H9 (cell line): ENCODE measurements around the gene VWA5A. TPM values are rescaled to one million over a fixed set of nuclear protein-coding genes. Genes with fewer than 3 reads are reported as not detected.
A peak's percentile ranks its signal among the peaks of the same experiment; 100 is the strongest.

Experiments
- DNase-seq: peaks from one replicate; pipeline ENCODE4 v3.0.0-alpha.2; 2017
- H2AFZ ChIP-seq: one replicate; pipeline ENCODE4 v1.6.1; 2013; ENCODE audit warnings: mild to moderate bottlenecking, low read length, control low read depth, moderate library complexity
- H2AK5ac ChIP-seq: 2 replicates; pipeline ENCODE4 v1.6.1; 2013; ENCODE audit warnings: low read length, control low read depth, mixed read lengths; ENCODE audit not compliant: insufficient read length
- H2BK120ac ChIP-seq: one replicate; pipeline ENCODE4 v1.6.1; 2013; ENCODE audit warnings: low read depth, mild to moderate bottlenecking, low read length, control low read depth, inconsistent platforms; ENCODE audit not compliant: poor library complexity, severe bottlenecking
- H2BK12ac ChIP-seq: 2 replicates; pipeline ENCODE4 v1.6.1; 2013; ENCODE audit warnings: low read length, control low read depth, mixed read lengths, low read depth; ENCODE audit not compliant: insufficient read length
- H2BK15ac ChIP-seq: 2 replicates; pipeline ENCODE4 v1.6.1; 2013; ENCODE audit warnings: low read depth, low read length, control low read depth
- H2BK20ac ChIP-seq: one replicate; pipeline ENCODE4 v1.6.1; 2013; ENCODE audit warnings: low read depth, mild to moderate bottlenecking, low read length, control low read depth, inconsistent platforms; ENCODE audit not compliant: poor library complexity, severe bottlenecking
- H2BK5ac ChIP-seq: 2 replicates; pipeline ENCODE4 v1.6.1; 2013; ENCODE audit warnings: low read length, control low read depth, mixed read lengths; ENCODE audit not compliant: insufficient read length
- H3K14ac ChIP-seq: 2 replicates; pipeline ENCODE4 v1.6.1; 2013; ENCODE audit warnings: low read length, control low read depth; ENCODE audit not compliant: insufficient read depth
- H3K18ac ChIP-seq: 2 replicates; pipeline ENCODE4 v1.6.1; 2013; ENCODE audit warnings: low read depth, mild to moderate bottlenecking, mixed read lengths, low read length, control low read depth; ENCODE audit not compliant: insufficient read length
- H3K23ac ChIP-seq: 2 replicates; pipeline ENCODE4 v1.6.1; 2013; ENCODE audit warnings: low read length, control low read depth, mixed read lengths, low read depth; ENCODE audit not compliant: insufficient read length
- H3K23me2 ChIP-seq: 2 replicates; pipeline ENCODE4 v1.6.1; 2013; ENCODE audit warnings: low read depth, mild to moderate bottlenecking, mixed read lengths, low read length, control low read depth; ENCODE audit not compliant: insufficient read length, poor library complexity, severe bottlenecking
- H3K27ac ChIP-seq: 2 replicates; pipeline ENCODE4 v1.5.1; 2013; ENCODE audit warnings: low read length, control low read depth, mixed read lengths, low read depth; ENCODE audit not compliant: insufficient read length
- H3K27me3 ChIP-seq: 2 replicates; pipeline ENCODE4 v1.6.1; 2013; ENCODE audit warnings: low read length, control low read depth, inconsistent platforms; ENCODE audit not compliant: insufficient read depth
- H3K4ac ChIP-seq: 2 replicates; pipeline ENCODE4 v1.6.1; 2013; ENCODE audit warnings: low read depth, mild to moderate bottlenecking, control low read depth, inconsistent platforms, low read length, moderate library complexity
- H3K4me1 ChIP-seq: 2 replicates; pipeline ENCODE4 v1.6.1; 2013; ENCODE audit warnings: low read length, control low read depth, inconsistent platforms; ENCODE audit not compliant: insufficient read depth
- H3K4me2 ChIP-seq: 2 replicates; pipeline ENCODE4 v1.6.1; 2013; ENCODE audit warnings: low read length, control low read depth, mixed read lengths; ENCODE audit not compliant: insufficient read length, insufficient read depth
- H3K56ac ChIP-seq: 2 replicates; pipeline ENCODE4 v1.6.1; 2013; ENCODE audit warnings: low read depth, mild to moderate bottlenecking, mixed read lengths, low read length, control low read depth; ENCODE audit not compliant: insufficient read length
- H3K79me1 ChIP-seq: 2 replicates; pipeline ENCODE4 v1.6.1; 2013; ENCODE audit warnings: low read depth, mild to moderate bottlenecking, moderate library complexity, low read length, control low read depth, inconsistent platforms; ENCODE audit not compliant: insufficient read depth, poor library complexity, severe bottlenecking
- H3K79me2 ChIP-seq: 2 replicates; pipeline ENCODE4 v1.6.1; 2013; ENCODE audit warnings: low read length, control low read depth, inconsistent platforms; ENCODE audit not compliant: insufficient read depth
- H3K9ac ChIP-seq: 2 replicates; pipeline ENCODE4 v1.6.1; 2013; ENCODE audit warnings: low read length, control low read depth, mixed read lengths; ENCODE audit not compliant: insufficient read length; ENCODE audit errors: extremely low read depth
- H3K9me3 ChIP-seq: one replicate; pipeline ENCODE4 v1.6.1; 2013; ENCODE audit warnings: low read depth, low read length, inconsistent platforms; ENCODE audit not compliant: control insufficient read depth
- H3T11ph ChIP-seq: one replicate; pipeline ENCODE4 v1.6.1; 2013; ENCODE audit warnings: mild to moderate bottlenecking, low read length, control low read depth, inconsistent platforms
- H4K20me1 ChIP-seq: one replicate; pipeline ENCODE4 v1.6.1; 2013; ENCODE audit not compliant: control insufficient read depth, insufficient read length, insufficient read depth
- H4K5ac ChIP-seq: 2 replicates; pipeline ENCODE4 v1.6.1; 2013; ENCODE audit warnings: low read depth, mild to moderate bottlenecking, mixed read lengths, low read length, control low read depth; ENCODE audit not compliant: insufficient read length
- H4K8ac ChIP-seq: replicated peaks from 2 replicates; pipeline ENCODE4 v1.6.1; 2013; ENCODE audit warnings: low read length, control low read depth, mixed read lengths, low read depth; ENCODE audit not compliant: insufficient read length
- H4K91ac ChIP-seq: 2 replicates; pipeline ENCODE4 v1.6.1; 2013; ENCODE audit warnings: low read depth, mild to moderate bottlenecking, moderate library complexity, mixed read lengths, low read length, control low read depth; ENCODE audit not compliant: insufficient read length
- H3K27ac Mint-ChIP-seq, 3 experiments: 2 replicates in 2 of 3; 3 replicates in 1 of 3; pipeline ENCODE4 v1.8.0; 2020 to 2021; ENCODE audit warnings: mixed read lengths in 3 of 3, mild to moderate bottlenecking in 1 of 3, moderate library complexity in 1 of 3
- H3K27me3 Mint-ChIP-seq: 2 replicates; pipeline ENCODE4 v1.8.0; 2021; ENCODE audit warnings: low read depth, mild to moderate bottlenecking, moderate library complexity, mixed read lengths
- H3K36me3 Mint-ChIP-seq, 3 experiments: 2 replicates in 2 of 3; 3 replicates in 1 of 3; pipeline ENCODE4 v1.8.0; 2020 to 2021; ENCODE audit warnings: low read depth in 3 of 3, mixed read lengths in 3 of 3; ENCODE audit not compliant: insufficient read depth in 1 of 3
- H3K4me1 Mint-ChIP-seq, 2 experiments: 2 replicates each; pipeline ENCODE4 v1.8.0; 2020; ENCODE audit warnings: mixed read lengths in 2 of 2
- H3K4me3 Mint-ChIP-seq, 2 experiments: 2 replicates in 1 of 2; 3 replicates in 1 of 2; pipeline ENCODE4 v1.8.0; 2020 to 2021; ENCODE audit warnings: mild to moderate bottlenecking in 2 of 2, mixed read lengths in 2 of 2, moderate library complexity in 1 of 2
- H3K9me3 Mint-ChIP-seq, 2 experiments: 2 replicates in 1 of 2; 3 replicates in 1 of 2; pipeline ENCODE4 v1.8.0; 2020; ENCODE audit warnings: mild to moderate bottlenecking in 2 of 2, mixed read lengths in 2 of 2, moderate library complexity in 1 of 2
- CTCF ChIP-seq: fragments of 200-600 bp; sonication (generic); conservative IDR thresholded peaks from 3 replicates; pipeline ENCODE4 v1.8.0; 2021; ENCODE audit warnings: antibody characterized with exemption, mild to moderate bottlenecking
- WGBS: extraction: QIAGEN DNeasy Blood & Tissue Kit; methylation state at CpG from one replicate; pipeline ENCODE4 v1.1.7; 2013; ENCODE audit warnings: missing lambda C conversion rate, low lambda C conversion rate, mixed read lengths; ENCODE audit not compliant: insufficient read length; ENCODE audit errors: extremely low coverage; 5-methylcytosine and 5-hydroxymethylcytosine counted together
- long read RNA-seq: library from polyadenylated mRNA; unstranded; transcript quantifications from one replicate; pipeline ENCODE4 v2.0.0, GENCODE V29; 2020
- total RNA-seq: library from RNA; stranded (reverse); gene quantifications from 2 replicates; pipeline ENCODE4 v1.2.1, GENCODE V29; 2021

Gene VWA5A
- 15.6 and 16.5 TPM in 2 replicates for total RNA-seq
- long read RNA-seq, full-length matches to known transcripts = 80 of 98 reads
- long read RNA-seq, partial matches to known transcripts = 9 of 98 reads
- long read RNA-seq, other reads (novel, unspliced or antisense) = 9 of 98 reads

GRCh38 chr11:124114942-124115781, at the start of gene VWA5A:
Gene VWA5A, plus strand, starts transcription at chr11:124115450. Its CDS starts 2,062 bp downstream, at chr11:124117512.
- Histone ChIP-seq H2AK5ac (no peak within 1 kb of the TSS), H2BK15ac (no peak within 1 kb of the TSS), H3K23ac (no peak within 1 kb of the TSS), H3K56ac (no peak within 1 kb of the TSS), H3K4me1 (no peaks in the 10 kb centered on the region), H2BK5ac (no peak within 1 kb of the TSS), H3K14ac (no peak within 1 kb of the TSS), H3K18ac (no peak within 1 kb of the TSS), H3K79me2 (no peaks in the 10 kb centered on the region), H3K9me3 (no peaks in the 10 kb centered on the region), H3K4ac (no peak within 1 kb of the TSS), H4K8ac (no peak within 1 kb of the TSS), H3K23me2 (peaks cover 3% of the 10 kb centered on the region), H3K79me1 (no peaks in the 10 kb centered on the region), H2AFZ (peak within 1 kb of the TSS; percentile 94), H4K5ac (no peak within 1 kb of the TSS), H3K27ac (no peak within 1 kb of the TSS), H3K4me2 (peak within 1 kb of the TSS; percentile 78), H3K9ac (peak within 1 kb of the TSS; percentile 7), H2BK12ac (no peak within 1 kb of the TSS), H4K91ac (no peak within 1 kb of the TSS), H2BK120ac (no peak within 1 kb of the TSS), H2BK20ac (no peak within 1 kb of the TSS), H3K27me3 (no peaks in the 10 kb centered on the region), H4K20me1 (no peaks in the 10 kb centered on the region), H3T11ph (no peak within 1 kb of the TSS)
- no CpG with 5 or more reads among the region's 16 CpGs for WGBS
- H3K27ac Mint-ChIP-seq = peak within 1 kb of the TSS; percentile 52 to 54 (median 54); a peak in 4 of 7 replicates
- no peaks in the 10 kb centered on the region for H3K9me3 Mint-ChIP-seq
- peaks cover 10 to 28% (median 27%) of the 10 kb centered on the region in 3 experiments for H3K36me3 Mint-ChIP-seq
- H3K27me3 Mint-ChIP-seq = no peaks in the 10 kb centered on the region
- no peak for TF ChIP-seq CTCF
- peak within 1 kb of the TSS; percentile 75 to 89 for H3K4me3 Mint-ChIP-seq
- peak; percentile 83 for DNase-seq
- H3K4me1 Mint-ChIP-seq = peaks cover 13 to 18% of the 10 kb centered on the region in 2 experiments
